ENCODE results near the gene CEP164.

DNA sequence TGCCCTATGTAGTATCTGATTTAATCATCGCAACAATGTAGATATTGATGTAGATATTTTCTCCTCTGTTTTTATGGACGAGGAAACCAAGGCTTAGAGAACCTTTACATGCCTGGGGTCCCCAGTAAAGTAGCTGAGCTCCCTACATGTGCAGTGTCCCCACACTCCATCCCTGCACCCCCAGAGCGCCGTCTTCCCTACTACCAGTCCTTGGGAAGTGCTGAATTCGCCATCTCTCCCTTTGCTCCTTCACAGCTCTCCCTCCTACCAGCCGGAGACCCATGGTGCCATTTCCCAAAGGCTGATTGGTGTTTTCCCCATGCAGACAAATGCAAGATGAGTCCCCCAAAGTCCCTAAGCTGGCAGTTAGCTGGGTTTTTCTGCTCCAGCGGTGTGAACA is 86.0 kb downstream of the CEP164 start:
- no peak for TF ChIP-seq POLR2AphosphoS5 (IDR thresholded peaks at IDR 0.05; ENCODE audit: low read depth, low read length)
- TF ChIP-seq CTCF (IDR thresholded peaks at IDR 0.05 in 2 of 3, conservative IDR thresholded peaks at IDR 0.05 in 1 of 3; ENCODE audit: borderline replicate concordance in 1 of 3, insufficient read depth in 1 of 3, low read depth in 2 of 3, low read length in 2 of 3) = no peak
- TF ChIP-seq POLR2A (IDR thresholded peaks at IDR 0.05; ENCODE audit: borderline replicate concordance, extremely low read depth, insufficient read depth, insufficient read length) = no peak
